IPS-NIHi7 (cell line): ENCODE measurements around the gene LYRM7.
"Not testable (repeated sequence)": the region's sequence is repeated elsewhere in the genome, so short reads cannot be mapped to it uniquely, and the experiment has no call there.

Source experiments
- DNase-seq: peaks from one replicate; pipeline ENCODE4 v3.0.0; 2012; ENCODE audit warnings: mixed read lengths; ENCODE audit errors: extremely low spot score

LYRM7 gene

DNA sequence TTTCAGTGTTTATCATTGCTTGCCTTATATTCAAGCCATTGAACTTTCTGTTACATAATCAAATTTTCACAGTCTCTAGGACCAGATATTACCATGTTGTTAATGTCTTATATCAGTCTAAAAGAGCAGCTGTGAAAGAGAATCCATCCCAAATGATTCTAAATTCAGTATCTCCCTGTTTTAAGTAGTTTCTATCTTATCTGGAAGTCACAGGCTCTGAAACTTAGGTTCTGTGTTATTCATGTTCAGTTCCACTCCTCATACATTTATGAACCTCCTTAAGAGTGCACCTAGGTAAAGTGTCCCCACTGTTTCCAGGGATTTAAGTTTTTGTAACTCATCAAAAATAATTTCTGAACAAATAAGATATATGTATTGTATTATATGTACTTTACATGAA, 9.7 kb downstream of the LYRM7 start:
- no peak for DNase-seq

GRCh38 chr5:131182839-131183238, 12.1 kb downstream of the LYRM7 start:
- no peak for DNase-seq

GRCh38 chr5:131185523-131186104, 14.9 kb downstream of the LYRM7 start:
- no peak for DNase-seq

GRCh38 chr5:131186561-131187256, 16.0 kb downstream of the LYRM7 start:
- no peak for DNase-seq

DNA sequence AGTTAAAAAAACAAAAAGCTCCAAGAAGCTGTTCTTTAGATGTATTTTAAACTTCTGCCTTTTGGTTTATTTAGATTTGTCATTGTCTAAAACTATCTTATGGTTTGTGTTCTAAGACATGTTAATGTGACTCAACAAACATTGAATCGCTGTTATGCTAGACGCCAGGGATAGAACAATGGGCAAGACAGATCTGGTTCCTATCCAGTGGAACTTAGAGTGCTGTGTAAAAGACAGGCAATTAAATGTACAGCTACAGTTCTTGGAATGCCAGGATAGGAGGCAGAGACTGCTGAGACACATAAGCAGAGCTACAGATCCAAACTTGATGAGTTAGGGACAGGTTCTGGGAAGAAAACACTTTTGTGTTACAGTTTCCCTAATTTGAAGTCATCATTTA, 22.4 kb downstream of the LYRM7 start:
- DNase-seq = no peak

DNA sequence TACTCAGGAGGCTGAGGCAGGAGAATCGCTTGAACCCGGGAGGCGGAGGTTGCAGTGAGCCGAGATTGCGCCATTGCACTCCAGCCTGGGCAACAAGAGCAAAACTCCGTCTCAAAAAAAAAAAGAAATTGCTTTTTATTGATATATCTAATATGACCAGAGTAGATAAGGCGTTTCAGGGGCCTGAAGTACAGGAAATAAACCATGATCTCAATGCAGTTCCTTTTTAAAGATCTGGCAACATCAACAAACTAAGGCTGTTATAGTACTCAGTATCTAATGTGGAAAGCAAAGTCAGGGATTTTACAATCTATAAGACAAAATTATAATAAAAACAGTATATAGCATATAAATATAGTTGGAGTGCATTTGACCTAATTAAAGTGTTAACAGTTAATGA, 23.2 kb downstream of the LYRM7 start:
- not testable (repeated sequence) for DNase-seq

GRCh38 chr5:131194725-131195124, 24.0 kb downstream of the LYRM7 start:
- DNase-seq = no peak

DNA sequence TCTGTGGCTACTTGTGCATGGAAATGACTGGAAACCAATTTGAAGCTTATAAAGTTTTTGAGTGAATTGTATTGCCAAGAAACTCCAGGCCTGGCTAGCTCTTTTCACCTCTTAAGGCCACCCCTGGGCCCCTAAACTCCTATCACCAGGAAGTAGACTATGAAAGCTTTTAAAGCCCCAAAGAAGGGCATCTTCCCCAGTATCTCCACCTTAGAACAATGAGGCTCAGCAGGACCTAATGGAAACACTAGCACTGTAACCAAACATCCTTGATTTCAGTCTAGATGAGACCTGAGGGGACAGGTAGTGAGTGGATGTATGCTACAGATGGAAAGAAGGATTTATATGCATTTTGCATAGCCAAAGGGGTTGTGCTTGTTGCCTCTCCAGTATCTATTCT, 25.0 kb downstream of the LYRM7 start:
- peak; percentile 16 for DNase-seq

DNA sequence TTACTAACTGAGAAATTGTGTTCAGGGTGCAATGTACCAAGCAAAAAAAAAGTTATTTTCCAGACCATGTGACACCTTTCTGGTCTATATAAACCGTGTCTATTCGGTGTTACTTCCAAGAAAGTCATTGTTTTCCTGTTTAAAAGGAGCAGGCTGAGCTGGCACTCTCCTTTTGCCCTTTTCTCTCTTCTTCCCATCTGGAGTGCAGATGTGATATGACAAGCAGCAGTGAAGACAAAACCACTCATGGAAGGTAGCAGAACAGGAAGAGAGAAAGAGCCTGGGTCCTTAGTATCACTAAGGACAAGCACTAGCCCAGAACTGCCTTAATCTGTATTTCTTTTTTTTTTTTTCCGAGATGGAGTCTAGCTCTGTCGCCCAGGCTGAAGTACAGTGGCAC, 25.6 kb downstream of the LYRM7 start:
- DNase-seq = no peak

GRCh38 chr5:131198625-131199024, 27.9 kb downstream of the LYRM7 start:
- no peak for DNase-seq

- no peak for DNase-seq
Observed at GRCh38 chr5:131200560-131200959, 29.8 kb downstream of the LYRM7 start.

DNA sequence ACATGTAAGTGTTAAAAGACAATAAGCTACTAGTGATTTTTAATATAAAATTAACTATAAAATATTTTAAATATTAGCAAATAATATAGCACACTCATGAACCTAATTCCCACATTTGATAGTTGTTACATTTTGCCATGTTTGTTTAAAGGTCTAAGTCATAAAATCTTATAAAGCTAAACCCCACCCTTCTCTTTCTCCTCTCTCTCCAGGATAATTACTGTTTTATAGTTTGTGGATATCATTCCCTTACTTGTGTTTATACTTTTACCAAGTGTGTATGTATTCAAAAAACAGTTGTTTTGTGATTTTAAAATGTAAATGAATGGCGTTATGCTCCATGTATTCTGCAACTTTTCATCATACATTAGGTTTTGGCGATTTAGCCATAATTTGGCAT, 34.2 kb downstream of the LYRM7 start:
- no peak for DNase-seq

DNA sequence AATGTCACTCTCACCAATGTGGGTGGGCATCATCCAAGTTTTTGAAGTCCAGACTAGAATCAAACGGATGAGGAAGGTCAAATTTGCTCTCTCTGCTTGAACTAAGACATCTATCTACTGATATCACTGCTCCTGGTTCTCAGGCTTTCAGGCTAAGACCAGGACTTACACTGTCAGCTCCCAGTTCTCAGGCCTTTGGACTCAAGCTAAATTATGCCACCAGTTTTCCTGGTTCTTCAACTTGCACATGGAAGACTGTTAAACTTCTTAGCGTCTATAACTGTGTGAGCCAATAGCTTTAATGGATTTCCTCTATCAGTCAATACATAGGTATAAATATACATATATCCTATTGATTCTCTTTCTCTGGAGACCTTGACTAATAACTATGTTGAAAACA, 35.3 kb downstream of the LYRM7 start:
- DNase-seq = no peak

DNA sequence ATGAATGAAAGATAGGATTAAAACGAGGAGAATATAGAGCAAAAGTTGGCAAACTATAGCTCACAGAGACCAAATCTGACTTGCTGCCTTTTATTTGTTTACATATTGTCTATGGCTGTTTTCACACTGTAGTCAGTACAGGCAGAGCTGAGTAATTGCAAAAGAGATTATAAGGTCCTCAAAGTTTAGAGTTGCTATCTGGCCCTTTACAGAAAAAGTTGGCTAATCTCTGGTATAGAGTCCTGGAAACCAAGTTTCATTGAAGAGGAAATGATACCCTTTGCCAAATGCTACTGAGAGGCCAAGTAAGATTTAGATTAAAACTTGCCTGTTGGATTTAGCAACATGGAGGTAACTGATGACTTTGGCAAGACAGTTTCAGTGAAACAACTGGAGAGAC, 36.0 kb downstream of the LYRM7 start:
- no peak for DNase-seq

DNA sequence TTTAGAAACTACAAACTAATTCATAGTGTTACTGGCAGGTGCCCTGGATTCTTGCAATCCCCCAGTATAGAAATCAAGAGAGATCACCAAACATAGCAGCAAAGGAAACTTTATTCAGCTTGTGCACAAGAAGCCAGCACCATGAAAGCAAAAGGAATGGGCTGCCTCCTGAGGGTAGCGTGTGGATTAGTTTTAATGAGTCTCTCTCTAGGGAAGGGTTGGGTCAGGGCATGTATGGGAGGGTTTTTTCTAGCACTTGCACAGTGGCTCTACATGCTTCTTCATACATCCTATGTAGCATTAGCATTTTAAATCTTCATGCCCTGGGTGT, 38.4 kb downstream of the LYRM7 start:
- no peak for DNase-seq

DNA sequence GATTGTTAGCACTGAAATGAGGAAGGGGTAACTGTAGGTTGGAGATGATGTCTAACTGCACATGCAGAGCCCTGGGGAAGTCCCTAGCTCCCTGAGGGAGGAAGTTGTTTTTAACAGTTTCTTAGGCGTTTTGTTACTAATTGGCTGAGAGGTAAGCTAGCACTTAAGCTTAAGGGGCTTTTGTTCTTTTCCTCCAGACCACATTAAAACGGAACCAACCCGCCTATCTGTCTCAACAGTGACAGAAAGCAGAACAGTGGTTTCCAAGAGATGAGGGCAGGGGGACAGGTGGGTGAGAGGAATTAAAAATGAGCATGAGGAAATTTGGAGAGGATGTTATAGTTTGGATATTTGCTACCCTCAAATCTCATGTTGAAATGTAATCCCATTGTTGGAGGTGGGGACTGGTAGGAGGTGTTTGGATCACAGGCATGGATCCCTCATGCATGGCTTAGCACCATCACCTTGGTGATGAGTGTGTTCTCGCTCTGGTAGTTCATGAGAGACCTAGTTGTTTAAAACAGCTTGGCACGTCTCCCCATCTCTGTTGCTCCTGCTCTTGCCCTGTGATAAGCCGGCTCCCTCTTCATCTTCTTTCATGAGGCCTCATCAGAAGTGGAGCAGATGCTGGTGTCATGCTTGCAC, 38.9 kb downstream of the LYRM7 start:
- peak; percentile 16 for DNase-seq

GRCh38 chr5:131210151-131210510, 39.4 kb downstream of the LYRM7 start:
- DNase-seq = no peak

GRCh38 chr5:131211669-131212068, 40.9 kb downstream of the LYRM7 start:
- no peak for DNase-seq

DNA sequence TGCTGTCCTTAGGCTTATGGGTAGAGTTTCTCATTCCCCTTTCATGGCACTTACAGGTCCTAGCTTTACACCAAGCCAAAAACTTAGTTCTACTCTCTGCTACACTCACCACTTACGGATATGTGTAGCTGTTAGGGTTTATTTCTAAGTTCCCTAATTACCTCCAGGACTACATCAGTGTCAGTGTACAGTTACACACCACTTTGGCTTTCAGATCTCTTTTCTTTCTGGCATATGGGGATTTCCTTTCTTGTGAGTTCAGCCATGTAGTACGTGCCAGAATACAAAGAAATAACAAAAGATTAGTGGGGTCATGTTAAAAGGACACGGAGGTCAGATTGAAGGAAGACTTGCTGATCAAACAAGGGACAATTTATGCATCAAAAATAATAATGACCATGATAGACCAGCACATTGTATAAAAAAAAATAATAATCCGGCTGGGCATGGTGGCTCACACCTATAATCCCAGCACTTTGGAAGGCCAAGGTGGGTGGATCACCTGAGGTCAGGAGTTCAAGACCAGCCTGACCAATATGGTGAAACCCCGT, 41.8 kb downstream of the LYRM7 start:
- DNase-seq = no peak

GRCh38 chr5:131214609-131215227, 44.0 kb downstream of the LYRM7 start:
- DNase-seq = no peak

GRCh38 chr5:131217791-131218190, 47.0 kb downstream of the LYRM7 start:
- no peak for DNase-seq

GRCh38 chr5:131218392-131218791, 47.6 kb downstream of the LYRM7 start:
- no peak for DNase-seq

DNA sequence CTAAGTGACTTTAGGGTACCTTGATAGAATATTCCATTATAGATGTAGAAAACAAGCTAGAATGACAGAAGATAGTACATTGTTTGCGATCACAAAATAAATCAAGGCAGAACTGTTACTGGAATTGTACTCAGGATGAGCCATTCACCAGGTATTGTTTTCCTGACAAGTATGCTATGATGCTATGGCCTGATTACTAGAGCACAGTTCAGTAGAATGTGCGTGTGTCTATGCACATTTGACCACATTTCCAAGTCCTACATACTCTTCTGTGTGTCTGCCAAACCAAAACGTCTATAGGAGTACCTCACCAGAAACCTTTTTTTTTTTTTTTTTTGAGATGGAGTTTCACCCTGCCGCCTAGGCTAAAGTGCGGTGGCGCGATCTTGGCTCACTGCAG, 49.8 kb downstream of the LYRM7 start:
- no peak for DNase-seq
